Fibroblast of mammary gland (primary cell): Measurements from ENCODE around the gene PAX7.

ENCODE experiments used
- DNase-seq: peaks from one replicate; pipeline ENCODE4 v3.0.0-alpha.2; 2010; ENCODE audit warnings: low read depth
- H3K4me3 ChIP-seq: 2 replicates; pipeline ENCODE4 v1.5.1; 2011; ENCODE audit warnings: low read depth, mild to moderate bottlenecking, low read length, moderate library complexity; ENCODE audit not compliant: control insufficient read depth
- TF ChIP-seq, protein P1 (sequence below): conservative IDR thresholded peaks from 2 replicates; pipeline ENCODE4 v1.5.1; 2011; ENCODE audit warnings: low read depth, low read length, inconsistent platforms; ENCODE audit not compliant: control insufficient read depth, insufficient read depth

The PAX7 gene

DNA sequence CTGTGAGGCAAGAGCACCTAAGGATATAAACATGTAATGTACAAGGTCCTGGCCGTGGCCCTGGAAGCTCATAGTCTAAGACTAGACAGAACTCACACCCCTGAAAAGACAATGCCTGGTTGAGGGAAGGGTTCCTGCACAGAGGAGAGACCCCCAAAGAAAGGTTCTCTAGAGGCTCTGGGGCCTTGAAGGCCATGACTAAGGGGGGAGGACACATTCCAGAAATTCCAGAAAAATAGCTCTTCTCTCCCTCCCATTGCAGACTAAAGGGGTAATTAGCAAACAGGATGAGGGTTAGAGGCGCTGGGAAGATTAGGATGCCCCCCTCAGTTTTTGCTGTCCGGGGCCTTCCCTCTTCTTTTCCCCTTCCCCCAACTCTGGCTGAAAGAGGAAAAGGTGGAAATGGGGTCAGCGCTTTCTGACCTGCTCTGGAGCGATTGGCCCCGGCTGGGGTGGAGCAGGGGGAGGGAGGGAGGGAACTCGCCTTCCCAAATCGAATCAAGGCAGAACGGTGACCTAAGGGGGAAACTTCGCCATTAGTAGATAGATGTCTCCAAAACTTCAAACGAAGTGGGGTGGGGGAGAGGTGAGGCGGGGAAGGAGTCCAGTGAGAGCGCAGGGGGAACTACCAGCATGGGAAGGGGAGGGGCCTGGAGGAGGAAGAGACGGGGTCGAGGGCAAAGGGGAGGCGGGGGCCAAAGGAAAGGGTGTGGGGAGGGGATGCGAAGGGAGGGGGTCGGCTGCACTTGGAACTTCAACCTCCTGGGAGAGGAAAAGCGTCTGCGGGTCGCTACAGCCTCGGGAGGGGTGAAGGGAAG is 11.8 kb downstream of the PAX7 start:
- DNase-seq: no peak
- TF ChIP-seq, protein P1, sequence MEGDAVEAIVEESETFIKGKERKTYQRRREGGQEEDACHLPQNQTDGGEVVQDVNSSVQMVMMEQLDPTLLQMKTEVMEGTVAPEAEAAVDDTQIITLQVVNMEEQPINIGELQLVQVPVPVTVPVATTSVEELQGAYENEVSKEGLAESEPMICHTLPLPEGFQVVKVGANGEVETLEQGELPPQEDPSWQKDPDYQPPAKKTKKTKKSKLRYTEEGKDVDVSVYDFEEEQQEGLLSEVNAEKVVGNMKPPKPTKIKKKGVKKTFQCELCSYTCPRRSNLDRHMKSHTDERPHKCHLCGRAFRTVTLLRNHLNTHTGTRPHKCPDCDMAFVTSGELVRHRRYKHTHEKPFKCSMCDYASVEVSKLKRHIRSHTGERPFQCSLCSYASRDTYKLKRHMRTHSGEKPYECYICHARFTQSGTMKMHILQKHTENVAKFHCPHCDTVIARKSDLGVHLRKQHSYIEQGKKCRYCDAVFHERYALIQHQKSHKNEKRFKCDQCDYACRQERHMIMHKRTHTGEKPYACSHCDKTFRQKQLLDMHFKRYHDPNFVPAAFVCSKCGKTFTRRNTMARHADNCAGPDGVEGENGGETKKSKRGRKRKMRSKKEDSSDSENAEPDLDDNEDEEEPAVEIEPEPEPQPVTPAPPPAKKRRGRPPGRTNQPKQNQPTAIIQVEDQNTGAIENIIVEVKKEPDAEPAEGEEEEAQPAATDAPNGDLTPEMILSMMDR: no peak
- H3K4me3 ChIP-seq: no peak overlapping the region

GRCh38 chr1:18643154-18644012 is 12.7 kb downstream of the PAX7 start:
- H3K4me3 ChIP-seq: no peak overlapping the region
- TF ChIP-seq, protein P1: no peak
- no peak for DNase-seq

GRCh38 chr1:18644013-18644399 is 13.4 kb downstream of the PAX7 start:
- no peak overlapping the region for H3K4me3 ChIP-seq
- no peak for DNase-seq
- TF ChIP-seq, protein P1: no peak

GRCh38 chr1:18644446-18644845 is 13.8 kb downstream of the PAX7 start:
- no peak overlapping the region for H3K4me3 ChIP-seq
- TF ChIP-seq, protein P1: no peak

GRCh38 chr1:18644973-18645746 is 14.5 kb downstream of the PAX7 start:
- TF ChIP-seq, protein P1: no peak
- DNase-seq: no peak
- no peak overlapping the region for H3K4me3 ChIP-seq

More at GRCh38 chr1:18644446-18644845, 13.8 kb downstream of the PAX7 start:
- DNase-seq: no peak

DNA sequence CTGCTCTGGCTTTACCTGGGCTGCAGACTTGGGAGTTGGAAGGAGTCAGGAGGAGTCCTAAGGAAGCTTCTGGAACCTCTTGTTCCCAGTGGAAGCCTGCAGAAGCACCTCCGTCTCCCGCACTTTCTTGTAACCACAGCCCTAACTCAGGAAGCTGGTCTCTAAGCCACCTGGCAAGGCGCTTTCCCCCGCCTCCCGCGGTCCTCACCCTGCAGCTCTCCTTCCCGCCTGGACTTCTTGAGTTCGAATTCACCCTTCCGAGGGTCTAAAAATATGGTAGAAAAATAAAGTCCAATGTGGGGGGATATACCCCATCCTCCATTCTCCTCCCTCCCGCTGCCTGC is 15.1 kb downstream of the PAX7 start:
- TF ChIP-seq, protein P1: no peak
- H3K4me3 ChIP-seq: no peak overlapping the region
- no peak for DNase-seq
